PC-9 (cell line): ENCODE results near the gene KIFC3.
A peak's percentile ranks its signal among the peaks of the same experiment; 100 is the strongest.

Experiments
- CTCF ChIP-seq: fragments of 200-600 bp; sonication (generic); conservative IDR thresholded peaks from 2 replicates; pipeline ENCODE4 v1.6.1; 2017; ENCODE audit warnings: mixed run types, antibody characterized with exemption, mild to moderate bottlenecking, moderate library complexity
- EZH2 ChIP-seq: fragments of 200-600 bp; sonication (generic); IDR thresholded peaks from 2 replicates; pipeline ENCODE4 v1.8.0; 2017; ENCODE audit warnings: antibody characterized with exemption, low read depth

GRCh38 chr16:57801098-57801808 lies 1.0 kb downstream of the KIFC3 start:
- peak; percentile 42; the same call in 1 of the 2 replicates for TF ChIP-seq CTCF
- no peak for TF ChIP-seq EZH2
